Neural cell (in vitro differentiated cells): ENCODE measurements around the gene PNPLA2. TPM values are rescaled to one million over a fixed set of nuclear protein-coding genes. Genes with fewer than 3 reads are reported as not detected.

Source experiments
- H2AFZ ChIP-seq: fragments of 200-600, 300-800 bp; sonication (generic), shearing (Covaris generic); 2 replicates; pipeline ENCODE4 v1.6.0; 2014; ENCODE audit warnings: low read depth, mild to moderate bottlenecking, antibody characterized with exemption, low read length, moderate library complexity
- H3F3A ChIP-seq: fragments of 200-600 bp; shearing (Covaris generic); 2 replicates; pipeline ENCODE4 v1.6.1; 2016; ENCODE audit warnings: mild to moderate bottlenecking, moderate library complexity, mixed read lengths, antibody characterized with exemption, low read length; ENCODE audit not compliant: insufficient read depth, poor library complexity, severe bottlenecking
- H3K27ac ChIP-seq: fragments of 200-600, 300-800 bp; sonication (generic), shearing (Covaris generic); 2 replicates; pipeline ENCODE4 v1.5.1; 2014; ENCODE audit warnings: mild to moderate bottlenecking, low read length, moderate library complexity
- H3K27me3 ChIP-seq: fragments of 300-800, 200-600 bp; sonication (generic), shearing (Covaris generic); 2 replicates; pipeline ENCODE4 v1.6.0; 2014; ENCODE audit warnings: mild to moderate bottlenecking, low read depth, low read length, moderate library complexity; ENCODE audit not compliant: insufficient read depth
- H3K36me3 ChIP-seq: fragments of 300-800, 200-600 bp; sonication (generic), shearing (Covaris generic); 2 replicates; pipeline ENCODE4 v1.5.1; 2014; ENCODE audit warnings: mild to moderate bottlenecking, antibody characterized with exemption, low read length, moderate library complexity; ENCODE audit not compliant: insufficient read depth
- H3K4me2 ChIP-seq: fragments of 300-800, 200-600 bp; sonication (generic), shearing (Covaris generic); 2 replicates; pipeline ENCODE4 v1.6.0; 2014; ENCODE audit warnings: mild to moderate bottlenecking, low read length
- H3K4me3 ChIP-seq: fragments of 300-800, 200-600 bp; sonication (generic), shearing (Covaris generic); 2 replicates; pipeline ENCODE4 v1.5.1; 2014; ENCODE audit warnings: mild to moderate bottlenecking, low read length, moderate library complexity
- H3K79me2 ChIP-seq: fragments of 200-600 bp; shearing (Covaris generic); replicated peaks from 2 replicates; pipeline ENCODE4 v1.6.0; 2014; ENCODE audit warnings: mild to moderate bottlenecking, low read length, moderate library complexity; ENCODE audit not compliant: insufficient read depth
- H3K9ac ChIP-seq: fragments of 300-800, 200-600 bp; sonication (generic), shearing (Covaris generic); 2 replicates; pipeline ENCODE4 v1.6.1; 2016; ENCODE audit warnings: mild to moderate bottlenecking, low read length, mixed read lengths
- H3K9me2 ChIP-seq: fragments of 200-600 bp; shearing (Covaris generic); 2 replicates; pipeline ENCODE4 v1.6.1; 2016; ENCODE audit warnings: mild to moderate bottlenecking, low read length, mixed read lengths; ENCODE audit not compliant: insufficient read depth
- H3K9me3 ChIP-seq: fragments of 200-600, 300-800 bp; sonication (generic), shearing (Covaris generic); 2 replicates; pipeline ENCODE4 v1.6.1; 2016; ENCODE audit warnings: mild to moderate bottlenecking, mixed run types, low read length, moderate library complexity, mixed read lengths
- H4K20me1 ChIP-seq: fragments of 200-600 bp; shearing (Covaris generic); 2 replicates; pipeline ENCODE4 v1.6.1; 2016; ENCODE audit warnings: mild to moderate bottlenecking, mixed run types; ENCODE audit not compliant: insufficient read depth
- EP300 ChIP-seq: fragments of 450-650 bp; conservative IDR thresholded peaks from 2 replicates; pipeline ENCODE4 v1.6.1; 2014; ENCODE audit warnings: antibody characterized with exemption, mild to moderate bottlenecking, moderate library complexity; ENCODE audit not compliant: poor library complexity, severe bottlenecking
- EZH2 ChIP-seq: fragments of 200-600, 300-800 bp; shearing (Covaris generic), sonication (generic); IDR thresholded peaks from 2 replicates; pipeline ENCODE4 v1.6.1; 2014; ENCODE audit warnings: antibody characterized with exemption, low read length, borderline replicate concordance, mild to moderate bottlenecking; ENCODE audit not compliant: insufficient read depth, poor library complexity, severe bottlenecking
- MXI1 ChIP-seq: fragments of 450-650 bp; conservative IDR thresholded peaks from 2 replicates; pipeline ENCODE4 v1.6.1; 2014; ENCODE audit warnings: antibody characterized with exemption, mild to moderate bottlenecking; ENCODE audit not compliant: poor library complexity, severe bottlenecking
- POLR2AphosphoS5 ChIP-seq: IDR thresholded peaks from 2 replicates; pipeline ENCODE4 v1.6.1; 2012
- RAD21 ChIP-seq: fragments of 450-650 bp; conservative IDR thresholded peaks from 2 replicates; pipeline ENCODE4 v1.6.1; 2014; ENCODE audit warnings: antibody characterized with exemption, mild to moderate bottlenecking, moderate library complexity
- SMC3 ChIP-seq: fragments of 450-650 bp; conservative IDR thresholded peaks from 2 replicates; pipeline ENCODE4 v1.6.1; 2014; ENCODE audit warnings: antibody characterized with exemption, mild to moderate bottlenecking, moderate library complexity; ENCODE audit not compliant: poor library complexity
- TAF1 ChIP-seq: IDR thresholded peaks from 2 replicates; pipeline ENCODE4 v1.6.1; 2012; ENCODE audit warnings: low read depth
- polyA plus RNA-seq: library from polyadenylated mRNA; depleted of rRNA; stranded (reverse); fragments of >200 nt; gene quantifications from 2 replicates; pipeline ENCODE4 v1.2.3, GENCODE V29; 2014
- TF ChIP-seq, protein P1 (sequence below): fragments of 450-650 bp; IDR thresholded peaks from 2 replicates; pipeline ENCODE4 v1.5.1; 2014; ENCODE audit warnings: antibody characterized with exemption, mild to moderate bottlenecking, moderate library complexity; ENCODE audit not compliant: poor library complexity, severe bottlenecking

Gene PNPLA2
- polyA plus RNA-seq, 1 donor from 2014 or later, result 7.8 TPM

DNA sequence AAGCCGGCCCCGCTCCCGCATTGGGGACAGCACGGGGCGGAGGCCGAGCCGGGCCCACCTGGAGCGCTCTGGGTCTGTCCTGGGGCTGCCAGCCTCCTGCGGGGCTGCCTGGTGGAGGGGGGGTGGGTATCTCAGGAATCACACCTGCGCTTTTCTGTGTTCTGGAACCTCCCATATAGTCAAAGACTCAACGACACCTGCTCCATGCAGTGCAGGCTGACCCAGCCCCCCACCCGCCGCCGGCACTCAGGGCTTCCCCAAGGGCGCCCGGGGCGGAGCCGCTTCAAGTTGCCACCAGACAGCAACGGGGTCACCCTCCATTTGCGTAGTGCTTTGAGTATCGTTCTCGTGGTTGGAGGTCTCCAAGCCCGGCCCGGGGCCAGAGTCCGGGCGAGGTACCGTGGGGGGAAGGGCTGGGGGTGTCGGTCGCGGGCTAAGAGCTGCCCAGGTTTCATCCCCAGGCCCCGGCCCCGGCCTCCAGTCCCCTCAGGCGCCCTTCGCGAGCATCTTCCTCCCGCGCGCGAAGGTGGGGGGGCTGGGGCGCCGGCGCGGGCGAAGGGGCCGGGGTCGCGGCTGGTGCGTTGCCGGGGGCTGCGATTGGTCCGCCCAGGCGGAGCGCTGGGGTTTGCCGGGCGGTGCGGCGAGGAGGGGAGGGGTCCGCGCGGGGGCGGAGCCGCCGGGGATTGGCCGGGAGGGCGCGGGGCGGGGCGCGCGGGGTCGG lies 30.6 kb downstream of the PNPLA2 start:
- peak overlapping the region; percentile 56 for H2AFZ ChIP-seq
- no peaks in the 10 kb centered on the region for H4K20me1 ChIP-seq
- H3K4me2 ChIP-seq, result peak overlapping the region; percentile 80

GRCh38 chr11:849951-850774 lies 31.4 kb downstream of the PNPLA2 start:
- TF ChIP-seq EZH2, result no peak
- peak; percentile 59 for TF ChIP-seq MXI1
- Histone ChIP-seq H3K9me2 (no peaks in the 10 kb centered on the region), H3K27me3 (peaks cover 5% of the 10 kb centered on the region), H3F3A (no peaks in the 10 kb centered on the region), H3K36me3 (no peaks in the 10 kb centered on the region), H3K4me2 (peak overlapping the region; percentile 84), H3K4me3 (peak overlapping the region; percentile 91), H4K20me1 (no peaks in the 10 kb centered on the region), H3K9me3 (no peaks in the 10 kb centered on the region), H3K79me2 (no peaks in the 10 kb centered on the region), H3K27ac (no peak overlapping the region), H2AFZ (no peak overlapping the region), H3K9ac (peak overlapping the region; percentile 64)

More for the DNA sequence above, 30.6 kb downstream of the PNPLA2 start:
- Histone ChIP-seq H3K9me3 (no peaks in the 10 kb centered on the region), H3K27me3 (peaks cover 5% of the 10 kb centered on the region), H3K36me3 (no peaks in the 10 kb centered on the region), H3K9ac (peak overlapping the region; percentile 63), H3K79me2 (no peaks in the 10 kb centered on the region), H3K9me2 (no peaks in the 10 kb centered on the region), H3K4me3 (peak overlapping the region; percentile 73), H3K27ac (no peak overlapping the region), H3F3A (no peaks in the 10 kb centered on the region)
- no peak for TF ChIP-seq SMC3
- no peak for TF ChIP-seq EZH2
- no peak for TF ChIP-seq EP300
- no peak for TF ChIP-seq TAF1

DNA sequence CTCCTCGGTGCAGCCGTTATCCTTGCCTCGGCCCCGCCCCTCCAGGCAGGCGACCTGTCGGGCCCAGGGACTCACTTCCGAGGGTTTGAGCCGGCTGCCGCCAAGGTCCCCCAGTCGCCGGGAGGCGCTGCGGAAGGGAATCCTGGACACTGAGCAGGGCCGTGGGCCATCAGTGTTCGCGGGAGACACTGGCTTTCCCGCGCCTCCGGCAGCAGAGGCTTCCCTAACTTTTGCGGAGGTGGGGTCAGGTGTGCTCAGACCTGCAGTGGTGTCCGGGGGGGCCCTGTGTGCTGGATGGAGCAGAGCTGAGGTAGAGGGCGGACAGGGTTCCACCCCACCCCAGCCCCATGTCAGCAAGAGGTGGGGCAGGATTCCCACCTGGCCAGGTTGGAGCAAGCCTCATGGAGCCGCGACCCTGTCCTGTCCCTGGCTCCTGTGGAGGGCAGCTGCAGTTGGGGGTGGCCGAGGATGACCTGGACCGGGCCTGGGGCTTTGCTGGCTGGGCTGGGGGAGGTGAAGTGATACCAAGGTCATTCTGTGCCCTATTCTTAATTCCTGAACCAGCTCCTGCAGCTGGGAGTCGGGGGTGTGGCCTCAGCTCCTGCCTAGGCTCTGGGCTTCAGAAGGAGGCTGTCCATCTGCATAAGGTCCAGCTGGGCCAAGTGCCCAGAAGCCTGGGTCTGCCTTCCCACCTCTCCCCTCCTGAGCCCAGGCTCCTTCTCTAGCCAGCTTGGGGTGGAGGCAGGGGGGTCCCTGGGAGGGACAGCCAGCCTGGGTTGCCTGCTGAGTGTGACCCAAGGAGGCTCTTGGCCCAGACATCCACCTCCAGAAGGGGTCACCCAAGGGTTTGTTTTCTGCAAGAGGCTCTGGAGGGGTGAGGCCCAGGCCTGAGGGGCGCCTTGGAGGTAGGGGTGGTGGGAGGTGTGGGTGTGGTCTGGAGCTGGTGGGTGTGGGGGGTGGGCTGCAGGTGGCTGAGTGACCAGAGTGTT lies 32.4 kb downstream of the PNPLA2 start:
- no peaks in the 10 kb centered on the region for H3F3A ChIP-seq
- peaks cover 5% of the 10 kb centered on the region for H3K27me3 ChIP-seq
- H4K20me1 ChIP-seq, result no peaks in the 10 kb centered on the region
- TF ChIP-seq RAD21 (peak; percentile 35), POLR2AphosphoS5 (no peak), SMC3 (peak; percentile 34)
- TF ChIP-seq, protein P1, sequence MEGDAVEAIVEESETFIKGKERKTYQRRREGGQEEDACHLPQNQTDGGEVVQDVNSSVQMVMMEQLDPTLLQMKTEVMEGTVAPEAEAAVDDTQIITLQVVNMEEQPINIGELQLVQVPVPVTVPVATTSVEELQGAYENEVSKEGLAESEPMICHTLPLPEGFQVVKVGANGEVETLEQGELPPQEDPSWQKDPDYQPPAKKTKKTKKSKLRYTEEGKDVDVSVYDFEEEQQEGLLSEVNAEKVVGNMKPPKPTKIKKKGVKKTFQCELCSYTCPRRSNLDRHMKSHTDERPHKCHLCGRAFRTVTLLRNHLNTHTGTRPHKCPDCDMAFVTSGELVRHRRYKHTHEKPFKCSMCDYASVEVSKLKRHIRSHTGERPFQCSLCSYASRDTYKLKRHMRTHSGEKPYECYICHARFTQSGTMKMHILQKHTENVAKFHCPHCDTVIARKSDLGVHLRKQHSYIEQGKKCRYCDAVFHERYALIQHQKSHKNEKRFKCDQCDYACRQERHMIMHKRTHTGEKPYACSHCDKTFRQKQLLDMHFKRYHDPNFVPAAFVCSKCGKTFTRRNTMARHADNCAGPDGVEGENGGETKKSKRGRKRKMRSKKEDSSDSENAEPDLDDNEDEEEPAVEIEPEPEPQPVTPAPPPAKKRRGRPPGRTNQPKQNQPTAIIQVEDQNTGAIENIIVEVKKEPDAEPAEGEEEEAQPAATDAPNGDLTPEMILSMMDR, result peak; percentile 39
- no peak overlapping the region for H2AFZ ChIP-seq
- no peak overlapping the region for H3K27ac ChIP-seq
- peak overlapping the region; percentile 64 for H3K9ac ChIP-seq
- no peaks in the 10 kb centered on the region for H3K79me2 ChIP-seq
- H3K4me2 ChIP-seq, result peak overlapping the region; percentile 84
- no peaks in the 10 kb centered on the region for H3K36me3 ChIP-seq
- peak overlapping the region; percentile 91 for H3K4me3 ChIP-seq
- no peaks in the 10 kb centered on the region for H3K9me2 ChIP-seq
- no peaks in the 10 kb centered on the region for H3K9me3 ChIP-seq
